A673 (cell line): ENCODE results near the gene POU2AF1. TPM values are rescaled to one million over a fixed set of nuclear protein-coding genes. Genes with fewer than 3 reads are reported as not detected.
A peak's percentile ranks its signal among the peaks of the same experiment; 100 is the strongest.

Experiments
- BruUV-seq: library from RNA; stranded (reverse); fragments of 400-500 nt; replicated peaks from 2 replicates; lab custom pipeline; 2021; lab: Mats Ljungman, UMichigan
- CTCF ChIA-PET: fragments of 300-600 bp; sonication (Branson Sonifier 250); formaldehyde crosslinking; loops from one replicate; lab custom pipeline; 2022; ENCODE audit warnings: antibody characterized with exemption; lab: Charles Lee
- POLR2A ChIA-PET: fragments of 300-600 bp; sonication (Branson Sonifier 250); formaldehyde crosslinking; loops from one replicate; lab custom pipeline; 2022; ENCODE audit warnings: antibody characterized with exemption; ENCODE audit not compliant: low non-redundant PET; lab: Charles Lee
- DNase-seq: peaks from one replicate; pipeline ENCODE4 v3.0.0-alpha.2; 2015; ENCODE audit warnings: low spot score
- H3K27ac ChIP-seq: fragments of 200-600 bp; sonication (generic); 2 replicates; pipeline ENCODE4 v1.5.1; 2016; ENCODE audit warnings: mixed run types, low read depth, mild to moderate bottlenecking, mixed read lengths, antibody characterized with exemption, low read length; ENCODE audit not compliant: poor library complexity, severe bottlenecking
- H3K27me3 ChIP-seq: fragments of 200-600 bp; sonication (generic); replicated peaks from 2 replicates; pipeline ENCODE4 v1.6.1; 2017; ENCODE audit warnings: mixed run types, low read depth, mild to moderate bottlenecking, mixed read lengths, antibody characterized with exemption, low read length; ENCODE audit not compliant: insufficient read depth, poor library complexity
- H3K36me3 ChIP-seq: fragments of 200-600 bp; sonication (generic); 2 replicates; pipeline ENCODE4 v1.6.1; 2016; ENCODE audit warnings: mixed run types, mild to moderate bottlenecking, mixed read lengths, antibody characterized with exemption, low read length; ENCODE audit not compliant: insufficient read depth, poor library complexity, severe bottlenecking
- H3K4me1 ChIP-seq: fragments of 200-600 bp; sonication (generic); 2 replicates; pipeline ENCODE4 v1.6.1; 2017; ENCODE audit warnings: mixed run types, mild to moderate bottlenecking, mixed read lengths, antibody characterized with exemption, low read length; ENCODE audit not compliant: insufficient read depth, poor library complexity, severe bottlenecking
- H3K4me3 ChIP-seq: fragments of 200-600 bp; sonication (generic); 2 replicates; pipeline ENCODE4 v1.5.1; 2016; ENCODE audit warnings: low read depth, mixed run types, mild to moderate bottlenecking, mixed read lengths, low read length; ENCODE audit not compliant: poor library complexity, severe bottlenecking
- H3K9me3 ChIP-seq: fragments of 200-600 bp; sonication (generic); 2 replicates; pipeline ENCODE4 v1.6.1; 2016; ENCODE audit warnings: mixed run types, low read depth, mild to moderate bottlenecking, mixed read lengths, antibody characterized with exemption, low read length; ENCODE audit not compliant: poor library complexity, severe bottlenecking
- CTCF ChIP-seq: fragments of 300-800, 200-600 bp; sonication (generic); conservative IDR thresholded peaks from 2 replicates; pipeline ENCODE4 v1.5.1; 2017; ENCODE audit warnings: low read depth, mild to moderate bottlenecking, antibody characterized with exemption, low read length, moderate library complexity, mixed read lengths
- EZH2 ChIP-seq: fragments of 200-600 bp; sonication (generic); IDR thresholded peaks from 2 replicates; pipeline ENCODE4 v1.6.1; 2017; ENCODE audit warnings: borderline replicate concordance, low read depth, mild to moderate bottlenecking, mixed read lengths, antibody characterized with exemption, low read length; ENCODE audit not compliant: poor library complexity, severe bottlenecking
- intact Hi-C: fragments of 100-400 bp; cut with micrococcal nuclease; formaldehyde crosslinking; loops from one replicate; pipeline ENCODE4 v1.10.0; 2022; ENCODE audit not compliant: unreplicated experiment
- total RNA-seq: library from RNA; stranded (reverse); gene quantifications from 2 replicates; pipeline ENCODE4 v1.2.3, GENCODE V29; 2021

Gene POU2AF1
- total RNA-seq, 1 experiment from 2014 or later: not detected

- POLR2A ChIA-PET: no interaction called here
- Histone ChIP-seq H3K4me3 (no peak overlapping the region), H3K4me1 (peaks cover 13% of the 10 kb centered on the region), H3K27ac (no peak overlapping the region), H3K9me3 (no peaks in the 10 kb centered on the region), H3K36me3 (no peaks in the 10 kb centered on the region), H3K27me3 (no peaks in the 10 kb centered on the region)
- no TSS peak for BruUV-seq
- no peak for DNase-seq
- TF ChIP-seq EZH2: no peak
- no peak for TF ChIP-seq CTCF
- intact Hi-C loops: no loop called here
- CTCF ChIA-PET: no interaction called here
Measured at GRCh38 chr11:111347002-111347722, 31.9 kb downstream of the POU2AF1 start.

GRCh38 chr11:111344032-111344431, 35.0 kb downstream of the POU2AF1 start:
- no peak overlapping the region for H3K27ac ChIP-seq
- POLR2A ChIA-PET: no interaction called here
- TF ChIP-seq EZH2: no peak
- no peak for TF ChIP-seq CTCF
- CTCF ChIA-PET: no interaction called here
- intact Hi-C loops: no loop called here
- H3K27me3 ChIP-seq: no peaks in the 10 kb centered on the region
- peaks cover 13% of the 10 kb centered on the region for H3K4me1 ChIP-seq
- H3K9me3 ChIP-seq: peaks cover 15% of the 10 kb centered on the region
- no peak overlapping the region for H3K4me3 ChIP-seq
- DNase-seq: peak; percentile 39
- no TSS peak for BruUV-seq
- no peaks in the 10 kb centered on the region for H3K36me3 ChIP-seq

- Histone ChIP-seq H3K9me3 (peaks cover 15% of the 10 kb centered on the region), H3K4me1 (peaks cover 13% of the 10 kb centered on the region), H3K27ac (no peak overlapping the region), H3K4me3 (no peak overlapping the region), H3K36me3 (no peaks in the 10 kb centered on the region), H3K27me3 (no peaks in the 10 kb centered on the region)
- ChIA-PET CTCF (no interaction called here), POLR2A (no interaction called here)
- no peak for DNase-seq
- intact Hi-C loops: no loop called here
- no peak for TF ChIP-seq CTCF
- TF ChIP-seq EZH2: no peak
- BruUV-seq: no TSS peak
Measured at GRCh38 chr11:111342329-111342728, 36.7 kb downstream of the POU2AF1 start.
